Lung (tissue), 12 donors: ENCODE data around the gene RUNDC1. TPM values are rescaled to one million over a fixed set of nuclear protein-coding genes. Genes with fewer than 3 reads are reported as not detected.
"Not testable (repeated sequence)": the region's sequence is repeated elsewhere in the genome, so short reads cannot be mapped to it uniquely, and the experiment has no call there.

Source experiments
- ATAC-seq: fragments of 200-7000 bp; cut with Tn5 transposase; one replicate; pipeline ENCODE4 v1.9.1; 2020; ENCODE audit warnings: moderate number of reproducible peaks; ENCODE audit not compliant: insufficient read depth, low FRiP score
- DNase-seq, 3 donors: peaks; one replicate each; pipeline ENCODE4 v3.0.0-alpha.2; 2013 to 2017
- H3K27ac ChIP-seq, 2 donors: one replicate each; pipeline ENCODE4 v1.5.1; 2013; ENCODE audit warnings: mild to moderate bottlenecking in 2 of 2, moderate library complexity in 2 of 2, control low read depth in 1 of 2, inconsistent platforms in 1 of 2, low read depth in 1 of 2, low read length in 1 of 2
- H3K27me3 ChIP-seq, 3 donors: one replicate each; pipeline ENCODE4 v1.5.1; 2013; ENCODE audit warnings: low read length in 2 of 3; ENCODE audit not compliant: control insufficient read depth in 3 of 3, insufficient read depth in 3 of 3
- H3K36me3 ChIP-seq, 4 donors: one replicate each; pipeline ENCODE4 v1.5.1; 2013; ENCODE audit warnings: low read length in 4 of 4, mild to moderate bottlenecking in 1 of 4, moderate library complexity in 1 of 4; ENCODE audit not compliant: control insufficient read depth in 4 of 4, insufficient read depth in 4 of 4
- H3K4me1 ChIP-seq, 5 donors: one replicate each; pipeline ENCODE4 v1.5.1; 2013; ENCODE audit warnings: low read length in 5 of 5, mild to moderate bottlenecking in 2 of 5, moderate library complexity in 1 of 5; ENCODE audit not compliant: control insufficient read depth in 5 of 5, insufficient read depth in 5 of 5
- H3K4me3 ChIP-seq: one replicate; pipeline ENCODE4 v1.5.1; 2013; ENCODE audit warnings: mild to moderate bottlenecking, control low read depth, moderate library complexity
- H3K9ac ChIP-seq, 2 donors: one replicate each; pipeline ENCODE4 v1.5.1; 2013; ENCODE audit warnings: low read length in 2 of 2, control low read depth in 1 of 2; ENCODE audit not compliant: insufficient read depth in 1 of 2
- H3K9me3 ChIP-seq, 4 donors: one replicate each; pipeline ENCODE4 v1.5.1; 2013; ENCODE audit warnings: low read length in 3 of 4, mild to moderate bottlenecking in 1 of 4, moderate library complexity in 1 of 4; ENCODE audit not compliant: control insufficient read depth in 4 of 4, insufficient read depth in 3 of 4
- WGBS, 2 donors: extraction: QIAGEN DNeasy Blood & Tissue Kit; methylation state at CpG; one replicate each; pipeline ENCODE4 v1.1.7; 2013; 5-methylcytosine and 5-hydroxymethylcytosine counted together
- polyA plus RNA-seq, 2 donors: library from polyadenylated mRNA; stranded (reverse); fragments of 200-250 nt; gene quantifications; one replicate each; pipeline ENCODE4 v1.2.1, GENCODE V29; 2013
- total RNA-seq, 2 donors: library from RNA; depleted of rRNA in 1 of 2; stranded (reverse); fragments of >200 nt in 1 of 2; gene quantifications; one replicate each; pipeline ENCODE4 v1.2.1, GENCODE V29; 2014 to 2021
- TF ChIP-seq, protein P1 (sequence below): IDR thresholded peaks from 2 replicates; pipeline ENCODE4 v1.5.1; 2012; ENCODE audit warnings: mild to moderate bottlenecking; ENCODE audit errors: control extremely low read depth, extremely low read depth
- donor health status: control.
- donor health status: control.
- donor health status: Bipolar disorder and iron deficiency.
- donor health status: healthy.
- donor health status: DM: yes; HTN: yes; CAD: no.

RUNDC1 gene
- total and polyA plus RNA-seq, 4 donors = 8.1 to 16.7 (median 10.7) TPM

DNA sequence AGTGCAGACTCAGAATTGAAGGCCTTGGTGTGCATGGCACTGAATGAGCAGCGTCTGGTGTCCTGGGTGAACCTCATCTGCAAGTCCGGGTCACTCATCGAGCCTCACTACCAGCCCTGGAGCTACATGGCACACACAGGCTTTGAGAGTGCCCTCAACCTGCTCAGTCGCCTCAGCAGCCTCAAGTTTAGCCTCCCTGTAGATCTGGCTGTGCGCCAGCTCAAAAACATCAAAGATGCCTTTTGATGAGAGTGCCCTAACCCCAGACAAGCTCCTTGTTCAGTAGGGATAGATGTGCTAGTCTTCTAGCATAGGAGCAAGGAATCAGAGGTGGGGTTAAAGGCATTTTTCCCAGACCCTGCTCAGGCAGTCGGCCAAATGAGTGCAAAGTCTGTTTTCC is 11.1 kb downstream of the RUNDC1 start:
- H3K9ac ChIP-seq = no peak overlapping the region
- H3K27me3 ChIP-seq = no peaks in the 10 kb centered on the region
- DNase-seq = no peak
- no peaks in the 10 kb centered on the region for H3K9me3 ChIP-seq
- 94 to 95% methylated on average over 6 of the region's 6 CpGs for WGBS, 2 donors
- TF ChIP-seq, protein P1, sequence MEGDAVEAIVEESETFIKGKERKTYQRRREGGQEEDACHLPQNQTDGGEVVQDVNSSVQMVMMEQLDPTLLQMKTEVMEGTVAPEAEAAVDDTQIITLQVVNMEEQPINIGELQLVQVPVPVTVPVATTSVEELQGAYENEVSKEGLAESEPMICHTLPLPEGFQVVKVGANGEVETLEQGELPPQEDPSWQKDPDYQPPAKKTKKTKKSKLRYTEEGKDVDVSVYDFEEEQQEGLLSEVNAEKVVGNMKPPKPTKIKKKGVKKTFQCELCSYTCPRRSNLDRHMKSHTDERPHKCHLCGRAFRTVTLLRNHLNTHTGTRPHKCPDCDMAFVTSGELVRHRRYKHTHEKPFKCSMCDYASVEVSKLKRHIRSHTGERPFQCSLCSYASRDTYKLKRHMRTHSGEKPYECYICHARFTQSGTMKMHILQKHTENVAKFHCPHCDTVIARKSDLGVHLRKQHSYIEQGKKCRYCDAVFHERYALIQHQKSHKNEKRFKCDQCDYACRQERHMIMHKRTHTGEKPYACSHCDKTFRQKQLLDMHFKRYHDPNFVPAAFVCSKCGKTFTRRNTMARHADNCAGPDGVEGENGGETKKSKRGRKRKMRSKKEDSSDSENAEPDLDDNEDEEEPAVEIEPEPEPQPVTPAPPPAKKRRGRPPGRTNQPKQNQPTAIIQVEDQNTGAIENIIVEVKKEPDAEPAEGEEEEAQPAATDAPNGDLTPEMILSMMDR = no peak
- no peak overlapping the region for H3K4me3 ChIP-seq
- ATAC-seq = no peak
- H3K4me1 ChIP-seq = no peaks in the 10 kb centered on the region
- H3K27ac ChIP-seq = no peak overlapping the region
- H3K36me3 ChIP-seq = peaks cover 22 to 35% (median 27%) of the 10 kb centered on the region in 4 donors

DNA sequence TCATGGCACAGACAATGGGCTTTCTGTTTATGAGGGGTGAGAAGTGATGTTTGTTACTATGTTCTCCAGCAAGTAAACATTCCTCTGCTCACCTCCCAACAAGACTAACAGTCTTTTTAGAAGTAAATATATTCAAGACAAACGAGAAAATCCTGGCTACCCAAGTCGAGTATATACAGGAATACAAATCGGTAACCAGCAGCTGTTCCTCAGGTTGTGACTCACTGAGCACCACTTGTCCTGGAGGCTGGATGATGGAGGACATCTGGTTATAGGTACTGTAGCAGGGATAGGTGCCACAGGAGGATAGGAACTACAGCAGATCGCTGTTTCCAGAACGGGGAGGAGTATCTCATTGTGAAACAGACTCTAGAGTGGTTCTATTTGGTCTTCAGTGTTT is 12.5 kb downstream of the RUNDC1 start:
- no peak overlapping the region for H3K4me3 ChIP-seq
- H3K9ac ChIP-seq = no peak overlapping the region
- no peaks in the 10 kb centered on the region for H3K9me3 ChIP-seq
- TF ChIP-seq, protein P1 = no peak
- peaks cover 0 to 8% (median 0%) of the 10 kb centered on the region in 5 donors for H3K4me1 ChIP-seq
- 83 to 91% methylated on average over 5 of the region's 5 CpGs for WGBS, 2 donors
- H3K27me3 ChIP-seq = no peaks in the 10 kb centered on the region
- ATAC-seq (no peak), DNase-seq (no peak)
- peaks cover 14 to 26% (median 18%) of the 10 kb centered on the region in 4 donors for H3K36me3 ChIP-seq
- H3K27ac ChIP-seq = no peak overlapping the region

DNA sequence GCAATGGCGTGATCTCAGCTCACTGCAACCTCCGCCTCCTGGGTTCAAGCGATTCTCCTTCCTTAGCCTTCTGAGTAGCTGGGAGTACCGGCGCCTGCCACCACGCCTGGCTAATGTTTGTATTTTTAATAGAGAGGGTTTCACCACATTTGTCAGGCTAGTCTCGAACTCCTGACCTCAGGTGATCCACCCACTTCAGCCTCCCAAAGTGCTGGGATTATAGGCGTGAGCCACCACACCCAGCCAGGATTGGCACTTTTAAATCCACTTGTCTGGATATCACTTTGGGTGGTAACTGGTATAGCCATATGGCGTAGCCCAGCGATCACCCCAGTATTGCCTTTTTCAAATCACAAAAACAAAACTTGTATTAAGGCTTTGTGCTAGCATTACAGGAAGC is 13.5 kb downstream of the RUNDC1 start:
- WGBS, 2 donors = 83% methylated on average over 10 of the region's 10 CpGs
- not testable (repeated sequence) for H3K27me3 ChIP-seq, H3K4me3 ChIP-seq, H3K27ac ChIP-seq, H3K9me3 ChIP-seq, ATAC-seq, H3K4me1 ChIP-seq, DNase-seq, H3K9ac ChIP-seq
- peaks cover 8 to 20% (median 18%) of the 10 kb centered on the region in 4 donors for H3K36me3 ChIP-seq

- Histone ChIP-seq H3K9me3 (no peaks in the 10 kb centered on the region), H3K27ac (peak overlapping the region; percentile 60 to 74), H3K9ac (peak overlapping the region in 1 of 2 donors; percentile 71), H3K4me1 (peaks cover 6 to 19% (median 7%) of the 10 kb centered on the region in 5 donors), H3K36me3 (peaks cover 9 to 14% (median 12%) of the 10 kb centered on the region in 4 donors), H3K27me3 (no peaks in the 10 kb centered on the region), H3K4me3 (no peak overlapping the region)
- WGBS, 2 donors = 18 to 31% methylated on average over 5 of the region's 5 CpGs
- DNase-seq (peak in 1 of 3 donors; percentile 32), ATAC-seq (no peak)
- TF ChIP-seq, protein P1 = no peak
Observed at GRCh38 chr17:42997390-42997983, 17.1 kb downstream of the RUNDC1 start.
